Endothelial cell of umbilical vein (primary cell): Measurements from ENCODE around the gene SUV39H1. TPM values are rescaled to one million over a fixed set of nuclear protein-coding genes. Genes with fewer than 3 reads are reported as not detected.

ENCODE experiments used
- BruUV-seq: library from RNA; stranded (reverse); fragments of 400-500 nt; replicated peaks from 2 replicates; lab custom pipeline; 2021; lab: Mats Ljungman, UMichigan
- CTCF ChIA-PET: fragments of 300-600, 350-600 bp; sonication (Branson Sonifier 250); formaldehyde crosslinking; loops from one replicate; lab custom pipeline; 2021; ENCODE audit warnings: antibody characterized with exemption, inconsistent platforms; lab: Charles Lee
- POLR2A ChIA-PET: fragments of 300-600, 350-600 bp; sonication (Branson Sonifier 250); formaldehyde crosslinking; loops from one replicate; lab custom pipeline; 2021; ENCODE audit warnings: antibody characterized with exemption, inconsistent platforms; lab: Charles Lee
- DNase-seq: peaks from one replicate; pipeline ENCODE4 v3.0.0-alpha.2; 2011; ENCODE audit warnings: low read depth, low spot score
- FAIRE-seq: peaks from 2 replicates; lab custom pipeline; 2011; peaks lifted over from hg19 to GRCh38; lab: Jason Lieb, UNC
- H2AFZ ChIP-seq: 2 replicates; pipeline ENCODE4 v1.6.0; 2012; ENCODE audit warnings: low read depth, low read length, control low read depth, inconsistent platforms
- H3K27ac ChIP-seq: 2 replicates; pipeline ENCODE4 v1.5.1; 2011; ENCODE audit warnings: low read depth, mild to moderate bottlenecking, control low read depth, low read length, moderate library complexity; ENCODE audit not compliant: insufficient read depth
- H3K27me3 ChIP-seq, 2 experiments: 2 replicates each; pipeline versions ENCODE4 v1.6.0 to v1.6.1; 2011; ENCODE audit warnings: low read length in 2 of 2, mixed read lengths in 1 of 2; ENCODE audit not compliant: control insufficient read depth in 2 of 2, insufficient read depth in 2 of 2
- H3K36me3 ChIP-seq, 2 experiments: 2 replicates in 1 of 2; 3 replicates in 1 of 2; pipeline ENCODE4 v1.5.1; 2011; ENCODE audit warnings: low read length in 2 of 2, mild to moderate bottlenecking in 1 of 2, moderate library complexity in 1 of 2; ENCODE audit not compliant: control insufficient read depth in 2 of 2, insufficient read depth in 2 of 2; ENCODE audit errors: extremely low read depth in 1 of 2
- H3K4me1 ChIP-seq: 3 replicates; pipeline ENCODE4 v1.5.1; 2011; ENCODE audit warnings: mild to moderate bottlenecking, low read length; ENCODE audit not compliant: control insufficient read depth, insufficient read depth; ENCODE audit errors: extremely low read depth
- H3K4me2 ChIP-seq: 2 replicates; pipeline ENCODE4 v1.6.1; 2011; ENCODE audit warnings: low read length, control low read depth, mixed read lengths; ENCODE audit not compliant: insufficient read depth
- H3K4me3 ChIP-seq, 3 experiments: fragments of 200-600 bp in 1 of 3; sonication (generic), shearing (Covaris generic) in 1 of 3; replicated peaks in 1 of 3; 2 replicates each; pipeline ENCODE4 v1.5.1; 2011 to 2016; ENCODE audit warnings: control low read depth in 3 of 3, low read length in 3 of 3, mild to moderate bottlenecking in 2 of 3, inconsistent platforms in 1 of 3, low read depth in 1 of 3, moderate library complexity in 1 of 3; ENCODE audit not compliant: insufficient read depth in 1 of 3
- H3K79me2 ChIP-seq: 2 replicates; pipeline ENCODE4 v1.6.0; 2012; ENCODE audit warnings: low read length, inconsistent platforms; ENCODE audit not compliant: control insufficient read depth, insufficient read depth
- H3K9ac ChIP-seq: replicated peaks from 2 replicates; pipeline ENCODE3; 2011; ENCODE audit warnings: low read length, control low read depth; ENCODE audit not compliant: insufficient read depth; ENCODE audit errors: extremely low read depth
- H3K9me1 ChIP-seq: replicated peaks from 3 replicates; pipeline ENCODE4 v1.6.0; 2011; ENCODE audit warnings: mild to moderate bottlenecking, low read length; ENCODE audit not compliant: control insufficient read depth, insufficient read depth; ENCODE audit errors: extremely low read depth
- H3K9me3 ChIP-seq: replicated peaks from 2 replicates; pipeline ENCODE4 v1.5.1; 2012; ENCODE audit warnings: low read length, inconsistent platforms; ENCODE audit not compliant: control insufficient read depth, insufficient read depth
- H4K20me1 ChIP-seq: replicated peaks from 2 replicates; pipeline ENCODE3; 2011; ENCODE audit warnings: mild to moderate bottlenecking, low read length; ENCODE audit not compliant: control insufficient read depth, insufficient read depth; ENCODE audit errors: extremely low read depth
- GATA2 ChIP-seq: IDR thresholded peaks from 2 replicates; pipeline ENCODE4 v1.7.0; 2011; ENCODE audit warnings: low read depth, mild to moderate bottlenecking, moderate library complexity, mixed read lengths, low read length; ENCODE audit not compliant: insufficient read length, insufficient read depth
- POLR2A ChIP-seq: IDR thresholded peaks from 2 replicates; pipeline ENCODE4 v1.6.1; 2012; ENCODE audit warnings: low read depth, mild to moderate bottlenecking, control low read depth, low read length
- dilution Hi-C: fragments of 300-500 bp; cut with MboI; formaldehyde crosslinking; loops from one replicate; pipeline ENCODE4 v1.15.0; 2019; ENCODE audit warnings: low sequenced_read_pairs; ENCODE audit not compliant: extremely low pct_ligation_motif_present
- intact Hi-C: fragments of 100-400 bp; cut with micrococcal nuclease; formaldehyde crosslinking; loops from one replicate; pipeline ENCODE4 v1.10.0; 2022
- polyA plus RNA-seq, 4 experiments: library from polyadenylated mRNA; depleted of rRNA in 3 of 4; stranded (reverse) in 3 of 4; unstranded in 1 of 4; fragments of >200 nt; gene quantifications; 2 replicates each; pipeline versions ENCODE4 v1.2.1 to v1.2.3, GENCODE V29; 2011 to 2012; ENCODE audit warnings: missing spikeins in 1 of 4
- total RNA-seq: library from RNA; stranded (reverse); gene quantifications from 2 replicates; pipeline ENCODE4 v1.2.3, GENCODE V29; 2021

SUV39H1 gene
- total and polyA plus RNA-seq, 2 donors (not counting 3 experiments of a cell fraction or from before 2014, with no cell fraction given), result 18.2 to 19.0 TPM

DNA sequence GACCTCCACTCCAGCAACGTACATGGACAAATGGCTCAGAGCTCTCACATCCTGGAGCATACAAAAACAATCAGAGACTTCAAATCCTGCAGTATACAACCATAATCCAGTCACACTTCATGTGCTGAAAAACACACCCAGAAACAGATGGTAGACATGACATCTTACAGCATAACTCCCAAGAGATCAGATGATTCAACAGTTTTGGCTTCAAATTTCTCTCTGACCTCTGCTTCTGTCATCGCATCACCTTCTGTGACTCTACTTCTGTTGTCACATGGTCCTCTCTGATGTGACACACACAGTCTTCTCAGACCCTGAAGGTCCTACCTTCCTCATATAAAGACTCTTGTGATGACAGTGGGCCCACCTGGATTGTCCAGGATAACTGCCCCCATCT lies 18.5 kb downstream of the SUV39H1 start:
- Histone ChIP-seq H3K9me1 (no peaks in the 10 kb centered on the region), H3K9me3 (no peaks in the 10 kb centered on the region), H3K4me2 (no peak overlapping the region), H3K27me3 (peaks cover 1 to 11% of the 10 kb centered on the region in 2 experiments), H2AFZ (no peak overlapping the region), H3K27ac (no peak overlapping the region), H3K4me1 (no peaks in the 10 kb centered on the region), H4K20me1 (no peaks in the 10 kb centered on the region), H3K9ac (no peak overlapping the region), H3K4me3 (no peak overlapping the region), H3K36me3 (no peaks in the 10 kb centered on the region), H3K79me2 (no peaks in the 10 kb centered on the region)
- POLR2A ChIA-PET, result no interaction called here
- CTCF ChIA-PET, result no interaction called here
- dilution Hi-C loops (no loop called here), intact Hi-C loops (no loop called here)
- no peak for TF ChIP-seq GATA2
- BruUV-seq, result no TSS peak
- FAIRE-seq, result no peak
- DNase-seq, result no peak

GRCh38 chrX:48715876-48716502 lies 19.5 kb downstream of the SUV39H1 start:
- H2AFZ ChIP-seq, result no peak overlapping the region
- no peaks in the 10 kb centered on the region for H4K20me1 ChIP-seq
- H3K36me3 ChIP-seq, result no peaks in the 10 kb centered on the region
- no peak for TF ChIP-seq POLR2A
- no peak overlapping the region for H3K4me3 ChIP-seq
- ChIA-PET POLR2A (no interaction called here), CTCF (no interaction called here)
- no peaks in the 10 kb centered on the region for H3K9me3 ChIP-seq
- peaks cover 2 to 12% of the 10 kb centered on the region in 2 experiments for H3K27me3 ChIP-seq
- no peaks in the 10 kb centered on the region for H3K4me1 ChIP-seq
- dilution Hi-C loops, result no loop called here
- no peaks in the 10 kb centered on the region for H3K79me2 ChIP-seq
- H3K4me2 ChIP-seq, result no peak overlapping the region
- no peak overlapping the region for H3K27ac ChIP-seq
- intact Hi-C loops, result no loop called here
- no TSS peak for BruUV-seq
- H3K9ac ChIP-seq, result no peak overlapping the region
- no peaks in the 10 kb centered on the region for H3K9me1 ChIP-seq
- FAIRE-seq, result no peak
- DNase-seq, result no peak
